H9 (cell line): Measurements from ENCODE around the gene SIGLEC5. TPM values are rescaled to one million over a fixed set of nuclear protein-coding genes. Genes with fewer than 3 reads are reported as not detected.

Experiments used
- DNase-seq: peaks from one replicate; pipeline ENCODE4 v3.0.0-alpha.2; 2017
- H2AFZ ChIP-seq: one replicate; pipeline ENCODE4 v1.6.1; 2013; ENCODE audit warnings: mild to moderate bottlenecking, low read length, control low read depth, moderate library complexity
- H2AK5ac ChIP-seq: 2 replicates; pipeline ENCODE4 v1.6.1; 2013; ENCODE audit warnings: low read length, control low read depth, mixed read lengths; ENCODE audit not compliant: insufficient read length
- H2BK120ac ChIP-seq: one replicate; pipeline ENCODE4 v1.6.1; 2013; ENCODE audit warnings: low read depth, mild to moderate bottlenecking, low read length, control low read depth, inconsistent platforms; ENCODE audit not compliant: poor library complexity, severe bottlenecking
- H2BK12ac ChIP-seq: 2 replicates; pipeline ENCODE4 v1.6.1; 2013; ENCODE audit warnings: low read length, control low read depth, mixed read lengths, low read depth; ENCODE audit not compliant: insufficient read length
- H2BK15ac ChIP-seq: 2 replicates; pipeline ENCODE4 v1.6.1; 2013; ENCODE audit warnings: low read depth, low read length, control low read depth
- H2BK20ac ChIP-seq: one replicate; pipeline ENCODE4 v1.6.1; 2013; ENCODE audit warnings: low read depth, mild to moderate bottlenecking, low read length, control low read depth, inconsistent platforms; ENCODE audit not compliant: poor library complexity, severe bottlenecking
- H2BK5ac ChIP-seq: 2 replicates; pipeline ENCODE4 v1.6.1; 2013; ENCODE audit warnings: low read length, control low read depth, mixed read lengths; ENCODE audit not compliant: insufficient read length
- H3K14ac ChIP-seq: 2 replicates; pipeline ENCODE4 v1.6.1; 2013; ENCODE audit warnings: low read length, control low read depth; ENCODE audit not compliant: insufficient read depth
- H3K18ac ChIP-seq: 2 replicates; pipeline ENCODE4 v1.6.1; 2013; ENCODE audit warnings: low read depth, mild to moderate bottlenecking, mixed read lengths, low read length, control low read depth; ENCODE audit not compliant: insufficient read length
- H3K23ac ChIP-seq: 2 replicates; pipeline ENCODE4 v1.6.1; 2013; ENCODE audit warnings: low read length, control low read depth, mixed read lengths, low read depth; ENCODE audit not compliant: insufficient read length
- H3K23me2 ChIP-seq: 2 replicates; pipeline ENCODE4 v1.6.1; 2013; ENCODE audit warnings: low read depth, mild to moderate bottlenecking, mixed read lengths, low read length, control low read depth; ENCODE audit not compliant: insufficient read length, poor library complexity, severe bottlenecking
- H3K27ac ChIP-seq: 2 replicates; pipeline ENCODE4 v1.5.1; 2013; ENCODE audit warnings: low read length, control low read depth, mixed read lengths, low read depth; ENCODE audit not compliant: insufficient read length
- H3K27me3 ChIP-seq: 2 replicates; pipeline ENCODE4 v1.6.1; 2013; ENCODE audit warnings: low read length, control low read depth, inconsistent platforms; ENCODE audit not compliant: insufficient read depth
- H3K4ac ChIP-seq: 2 replicates; pipeline ENCODE4 v1.6.1; 2013; ENCODE audit warnings: low read depth, mild to moderate bottlenecking, control low read depth, inconsistent platforms, low read length, moderate library complexity
- H3K4me1 ChIP-seq: 2 replicates; pipeline ENCODE4 v1.6.1; 2013; ENCODE audit warnings: low read length, control low read depth, inconsistent platforms; ENCODE audit not compliant: insufficient read depth
- H3K4me2 ChIP-seq: 2 replicates; pipeline ENCODE4 v1.6.1; 2013; ENCODE audit warnings: low read length, control low read depth, mixed read lengths; ENCODE audit not compliant: insufficient read length, insufficient read depth
- H3K56ac ChIP-seq: 2 replicates; pipeline ENCODE4 v1.6.1; 2013; ENCODE audit warnings: low read depth, mild to moderate bottlenecking, mixed read lengths, low read length, control low read depth; ENCODE audit not compliant: insufficient read length
- H3K79me1 ChIP-seq: 2 replicates; pipeline ENCODE4 v1.6.1; 2013; ENCODE audit warnings: low read depth, mild to moderate bottlenecking, moderate library complexity, low read length, control low read depth, inconsistent platforms; ENCODE audit not compliant: insufficient read depth, poor library complexity, severe bottlenecking
- H3K79me2 ChIP-seq: 2 replicates; pipeline ENCODE4 v1.6.1; 2013; ENCODE audit warnings: low read length, control low read depth, inconsistent platforms; ENCODE audit not compliant: insufficient read depth
- H3K9ac ChIP-seq: 2 replicates; pipeline ENCODE4 v1.6.1; 2013; ENCODE audit warnings: low read length, control low read depth, mixed read lengths; ENCODE audit not compliant: insufficient read length; ENCODE audit errors: extremely low read depth
- H3K9me3 ChIP-seq: one replicate; pipeline ENCODE4 v1.6.1; 2013; ENCODE audit warnings: low read depth, low read length, inconsistent platforms; ENCODE audit not compliant: control insufficient read depth
- H3T11ph ChIP-seq: one replicate; pipeline ENCODE4 v1.6.1; 2013; ENCODE audit warnings: mild to moderate bottlenecking, low read length, control low read depth, inconsistent platforms
- H4K20me1 ChIP-seq: one replicate; pipeline ENCODE4 v1.6.1; 2013; ENCODE audit not compliant: control insufficient read depth, insufficient read length, insufficient read depth
- H4K5ac ChIP-seq: 2 replicates; pipeline ENCODE4 v1.6.1; 2013; ENCODE audit warnings: low read depth, mild to moderate bottlenecking, mixed read lengths, low read length, control low read depth; ENCODE audit not compliant: insufficient read length
- H4K8ac ChIP-seq: replicated peaks from 2 replicates; pipeline ENCODE4 v1.6.1; 2013; ENCODE audit warnings: low read length, control low read depth, mixed read lengths, low read depth; ENCODE audit not compliant: insufficient read length
- H4K91ac ChIP-seq: 2 replicates; pipeline ENCODE4 v1.6.1; 2013; ENCODE audit warnings: low read depth, mild to moderate bottlenecking, moderate library complexity, mixed read lengths, low read length, control low read depth; ENCODE audit not compliant: insufficient read length
- H3K27ac Mint-ChIP-seq, 3 experiments: 2 replicates in 2 of 3; 3 replicates in 1 of 3; pipeline ENCODE4 v1.8.0; 2020 to 2021; ENCODE audit warnings: mixed read lengths in 3 of 3, mild to moderate bottlenecking in 1 of 3, moderate library complexity in 1 of 3
- H3K27me3 Mint-ChIP-seq: 2 replicates; pipeline ENCODE4 v1.8.0; 2021; ENCODE audit warnings: low read depth, mild to moderate bottlenecking, moderate library complexity, mixed read lengths
- H3K36me3 Mint-ChIP-seq, 3 experiments: 2 replicates in 2 of 3; 3 replicates in 1 of 3; pipeline ENCODE4 v1.8.0; 2020 to 2021; ENCODE audit warnings: low read depth in 3 of 3, mixed read lengths in 3 of 3; ENCODE audit not compliant: insufficient read depth in 1 of 3
- H3K4me1 Mint-ChIP-seq, 2 experiments: 2 replicates each; pipeline ENCODE4 v1.8.0; 2020; ENCODE audit warnings: mixed read lengths in 2 of 2
- H3K4me3 Mint-ChIP-seq, 2 experiments: 2 replicates in 1 of 2; 3 replicates in 1 of 2; pipeline ENCODE4 v1.8.0; 2020 to 2021; ENCODE audit warnings: mild to moderate bottlenecking in 2 of 2, mixed read lengths in 2 of 2, moderate library complexity in 1 of 2
- H3K9me3 Mint-ChIP-seq, 2 experiments: 2 replicates in 1 of 2; 3 replicates in 1 of 2; pipeline ENCODE4 v1.8.0; 2020; ENCODE audit warnings: mild to moderate bottlenecking in 2 of 2, mixed read lengths in 2 of 2, moderate library complexity in 1 of 2
- CTCF ChIP-seq: fragments of 200-600 bp; sonication (generic); conservative IDR thresholded peaks from 3 replicates; pipeline ENCODE4 v1.8.0; 2021; ENCODE audit warnings: antibody characterized with exemption, mild to moderate bottlenecking
- WGBS: extraction: QIAGEN DNeasy Blood & Tissue Kit; methylation state at CpG from one replicate; pipeline ENCODE4 v1.1.7; 2013; ENCODE audit warnings: missing lambda C conversion rate, low lambda C conversion rate, mixed read lengths; ENCODE audit not compliant: insufficient read length; ENCODE audit errors: extremely low coverage; 5-methylcytosine and 5-hydroxymethylcytosine counted together
- total RNA-seq: library from RNA; stranded (reverse); gene quantifications from 2 replicates; pipeline ENCODE4 v1.2.1, GENCODE V29; 2021

SIGLEC5 gene
- total RNA-seq, 1 experiment from 2014 or later, result not detected

- H2BK5ac ChIP-seq, result no peak overlapping the region
- WGBS, result no CpG with 5 or more reads among the region's 20 CpGs
- no peaks in the 10 kb centered on the region for H4K20me1 ChIP-seq
- no peak overlapping the region for H3K27ac ChIP-seq
- Mint-ChIP-seq H3K4me3 (no peak overlapping the region), H3K27ac (no peak overlapping the region), H3K27me3 (peaks cover 17% of the 10 kb centered on the region), H3K4me1 (no peaks in the 10 kb centered on the region), H3K36me3 (peaks cover 0 to 7% (median 4%) of the 10 kb centered on the region in 3 experiments; a peak in 3 of 7 replicates), H3K9me3 (peaks cover 56 to 77% of the 10 kb centered on the region in 2 experiments)
- H4K5ac ChIP-seq, result no peak overlapping the region
- H3K79me2 ChIP-seq, result no peaks in the 10 kb centered on the region
- no peak overlapping the region for H2BK12ac ChIP-seq
- H3K23ac ChIP-seq, result no peak overlapping the region
- H3K56ac ChIP-seq, result no peak overlapping the region
- no peaks in the 10 kb centered on the region; the same call in 1 of the 2 replicates for H3K4me1 ChIP-seq
- no peaks in the 10 kb centered on the region for H3K9me3 ChIP-seq
- no peak overlapping the region for H3K9ac ChIP-seq
- H2BK15ac ChIP-seq, result no peak overlapping the region
- H3K27me3 ChIP-seq, result no peaks in the 10 kb centered on the region
- H3K23me2 ChIP-seq, result peaks cover 3% of the 10 kb centered on the region
- no peak overlapping the region for H2BK20ac ChIP-seq
- H2AFZ ChIP-seq, result no peak overlapping the region
- no peak overlapping the region for H2BK120ac ChIP-seq
- H2AK5ac ChIP-seq, result no peak overlapping the region
- no peak overlapping the region for H3K4me2 ChIP-seq
- H4K91ac ChIP-seq, result no peak overlapping the region
- H3K4ac ChIP-seq, result no peak overlapping the region
- H4K8ac ChIP-seq, result no peak overlapping the region
- no peak overlapping the region for H3K18ac ChIP-seq
- H3K79me1 ChIP-seq, result no peaks in the 10 kb centered on the region
- DNase-seq, result no peak
- H3T11ph ChIP-seq, result no peak overlapping the region
- no peak for TF ChIP-seq CTCF
- no peak overlapping the region for H3K14ac ChIP-seq
Observed at GRCh38 chr19:51602189-51602854, 27.9 kb downstream of the SIGLEC5 start.
